A673 (cell line): ENCODE data around the gene XRCC6.

Experiments
- CTCF ChIP-seq: fragments of 300-800, 200-600 bp; sonication (generic); conservative IDR thresholded peaks from 2 replicates; pipeline ENCODE4 v1.5.1; 2017; ENCODE audit warnings: low read depth, mild to moderate bottlenecking, antibody characterized with exemption, low read length, moderate library complexity, mixed read lengths
- EZH2 ChIP-seq: fragments of 200-600 bp; sonication (generic); IDR thresholded peaks from 2 replicates; pipeline ENCODE4 v1.6.1; 2017; ENCODE audit warnings: borderline replicate concordance, low read depth, mild to moderate bottlenecking, mixed read lengths, antibody characterized with exemption, low read length; ENCODE audit not compliant: poor library complexity, severe bottlenecking

- TF ChIP-seq CTCF (no peak), EZH2 (no peak)
These were observed 62.5 kb downstream of the XRCC6 start for GRCh38 chr22:41683616-41684015.
